IgD-negative memory B cell (primary cell): ENCODE results near the gene NDUFS8. TPM values are rescaled to one million over a fixed set of nuclear protein-coding genes. Genes with fewer than 3 reads are reported as not detected.

Source experiments
- H3K27ac Mint-ChIP-seq, 3 donors: one replicate each; pipeline ENCODE4 v1.8.0; 2020 to 2022; ENCODE audit warnings: mild to moderate bottlenecking in 3 of 3, mixed read lengths in 3 of 3, moderate library complexity in 1 of 3
- H3K27me3 Mint-ChIP-seq: one replicate; pipeline ENCODE4 v1.8.0; 2021; ENCODE audit warnings: mixed read lengths
- H3K36me3 Mint-ChIP-seq: one replicate; pipeline ENCODE4 v1.8.0; 2020; ENCODE audit warnings: mild to moderate bottlenecking, mixed read lengths
- H3K4me1 Mint-ChIP-seq, 3 donors: one replicate each; pipeline ENCODE4 v1.8.0; 2020 to 2022; ENCODE audit warnings: mixed read lengths in 3 of 3, mild to moderate bottlenecking in 1 of 3
- H3K4me3 Mint-ChIP-seq, 4 donors: one replicate each; pipeline ENCODE4 v1.8.0; 2020 to 2022; ENCODE audit warnings: mild to moderate bottlenecking in 4 of 4, mixed read lengths in 4 of 4, moderate library complexity in 3 of 4
- H3K9me3 Mint-ChIP-seq, 3 donors: one replicate each; pipeline ENCODE4 v1.8.0; 2020 to 2021; ENCODE audit warnings: mixed read lengths in 3 of 3, mild to moderate bottlenecking in 1 of 3
- polyA plus RNA-seq: library from polyadenylated mRNA; unstranded; fragments of 300-500 nt; fragmentation: Illumina TruSeq; gene quantifications from one replicate; pipeline ENCODE4 v1.2.3, GENCODE V29; 2021

The NDUFS8 gene
- polyA plus RNA-seq, 1 donor from 2014 or later, result 146 TPM

DNA sequence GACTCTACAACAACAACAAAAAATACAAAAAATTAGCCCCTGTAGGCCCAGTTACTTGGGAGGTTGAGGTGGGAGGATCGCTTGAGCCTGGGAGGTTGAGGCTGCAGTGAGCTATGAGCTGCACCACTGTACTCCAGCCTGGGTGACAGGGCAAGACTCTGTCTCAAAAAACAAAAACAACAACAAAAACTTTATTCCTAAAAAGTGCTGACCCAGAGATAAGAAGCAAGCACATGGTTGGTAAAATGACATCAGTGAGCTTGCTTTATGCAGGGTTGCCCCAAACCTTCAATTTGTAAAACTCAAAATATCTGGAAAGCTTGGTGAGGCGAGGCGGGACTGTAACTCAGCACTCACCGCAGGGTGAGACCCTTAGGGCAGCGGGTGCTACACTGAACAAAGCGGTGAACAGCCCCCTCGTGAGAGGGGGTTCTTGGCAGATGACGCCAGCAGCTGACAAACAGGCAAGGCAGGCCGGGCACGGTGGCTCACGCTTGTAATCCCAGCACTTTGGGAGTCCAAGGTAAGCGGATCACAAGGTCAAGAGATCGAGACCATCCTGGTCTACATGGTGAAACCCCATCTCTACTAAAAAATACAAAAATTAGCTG lies 4.9 kb downstream of the NDUFS8 start:
- Mint-ChIP-seq H3K4me1 (peaks cover 7 to 14% (median 12%) of the 10 kb centered on the region in 3 donors), H3K27me3 (no peaks in the 10 kb centered on the region), H3K36me3 (peaks cover 2% of the 10 kb centered on the region), H3K4me3 (peak overlapping the region in 2 of 4 donors; percentile 70 to 81), H3K27ac (peak overlapping the region in 1 of 3 donors; percentile 43), H3K9me3 (no peaks in the 10 kb centered on the region)

DNA sequence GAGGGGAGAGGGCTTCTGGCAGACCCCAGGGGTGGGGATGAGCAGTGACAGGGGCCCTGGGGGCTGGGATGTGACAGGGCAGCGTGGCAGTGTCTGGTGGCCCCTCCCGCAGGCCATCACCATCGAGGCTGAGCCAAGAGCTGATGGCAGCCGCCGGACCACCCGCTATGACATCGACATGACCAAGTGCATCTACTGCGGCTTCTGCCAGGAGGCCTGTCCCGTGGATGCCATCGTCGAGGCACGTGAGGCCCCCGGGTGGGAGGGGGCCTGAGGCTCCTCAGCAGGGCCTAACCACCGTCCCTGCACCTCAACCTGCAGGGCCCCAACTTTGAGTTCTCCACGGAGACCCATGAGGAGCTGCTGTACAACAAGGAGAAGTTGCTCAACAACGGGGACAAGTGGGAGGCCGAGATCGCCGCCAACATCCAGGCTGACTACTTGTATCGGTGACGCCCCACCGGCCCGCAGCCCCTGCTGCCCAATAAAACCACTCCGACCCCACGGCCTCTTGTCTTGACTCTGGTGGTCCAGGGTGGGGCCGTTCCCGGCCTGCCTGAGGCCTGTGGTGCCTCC lies 5.7 kb downstream of the NDUFS8 start:
- no peaks in the 10 kb centered on the region for H3K27me3 Mint-ChIP-seq
- H3K36me3 Mint-ChIP-seq, result peaks cover 2% of the 10 kb centered on the region
- H3K4me3 Mint-ChIP-seq, result peak overlapping the region in 1 of 4 donors; percentile 81
- no peaks in the 10 kb centered on the region for H3K9me3 Mint-ChIP-seq
- peaks cover 5 to 13% (median 11%) of the 10 kb centered on the region in 3 donors for H3K4me1 Mint-ChIP-seq
- peak overlapping the region; percentile 44 to 91 (median 78) for H3K27ac Mint-ChIP-seq

DNA sequence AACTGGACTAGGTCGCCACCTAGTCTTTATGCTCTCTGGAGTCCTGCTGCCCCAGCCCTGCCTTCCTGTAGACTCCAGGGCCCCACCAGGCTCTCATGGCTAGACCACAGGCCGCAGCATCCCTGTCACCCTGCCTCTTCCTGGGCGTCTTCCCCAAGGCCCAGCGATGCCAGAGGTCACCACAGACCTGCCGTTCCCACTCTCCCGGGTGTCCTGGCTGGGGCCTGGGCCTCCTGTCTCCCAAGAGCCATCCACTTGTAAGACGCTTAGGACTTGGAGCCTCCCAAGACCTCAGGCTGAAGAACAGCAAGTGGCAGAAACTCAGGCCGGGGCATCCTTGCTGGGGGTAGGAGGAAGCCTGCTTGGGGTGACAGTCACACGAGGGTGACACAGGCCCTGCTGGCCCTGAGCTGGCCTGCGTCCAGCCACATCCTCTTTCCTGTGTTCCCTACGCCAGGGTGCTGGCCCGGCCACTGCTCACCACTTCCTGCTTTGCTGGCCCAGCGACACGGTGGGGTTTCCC lies 6.3 kb downstream of the NDUFS8 start:
- Mint-ChIP-seq H3K9me3 (no peaks in the 10 kb centered on the region), H3K27me3 (no peaks in the 10 kb centered on the region), H3K4me3 (peak overlapping the region in 2 of 4 donors; percentile 28 to 81), H3K27ac (peak overlapping the region; percentile 44 to 91 (median 91)), H3K36me3 (no peaks in the 10 kb centered on the region), H3K4me1 (peaks cover 5 to 12% (median 11%) of the 10 kb centered on the region in 3 donors)

DNA sequence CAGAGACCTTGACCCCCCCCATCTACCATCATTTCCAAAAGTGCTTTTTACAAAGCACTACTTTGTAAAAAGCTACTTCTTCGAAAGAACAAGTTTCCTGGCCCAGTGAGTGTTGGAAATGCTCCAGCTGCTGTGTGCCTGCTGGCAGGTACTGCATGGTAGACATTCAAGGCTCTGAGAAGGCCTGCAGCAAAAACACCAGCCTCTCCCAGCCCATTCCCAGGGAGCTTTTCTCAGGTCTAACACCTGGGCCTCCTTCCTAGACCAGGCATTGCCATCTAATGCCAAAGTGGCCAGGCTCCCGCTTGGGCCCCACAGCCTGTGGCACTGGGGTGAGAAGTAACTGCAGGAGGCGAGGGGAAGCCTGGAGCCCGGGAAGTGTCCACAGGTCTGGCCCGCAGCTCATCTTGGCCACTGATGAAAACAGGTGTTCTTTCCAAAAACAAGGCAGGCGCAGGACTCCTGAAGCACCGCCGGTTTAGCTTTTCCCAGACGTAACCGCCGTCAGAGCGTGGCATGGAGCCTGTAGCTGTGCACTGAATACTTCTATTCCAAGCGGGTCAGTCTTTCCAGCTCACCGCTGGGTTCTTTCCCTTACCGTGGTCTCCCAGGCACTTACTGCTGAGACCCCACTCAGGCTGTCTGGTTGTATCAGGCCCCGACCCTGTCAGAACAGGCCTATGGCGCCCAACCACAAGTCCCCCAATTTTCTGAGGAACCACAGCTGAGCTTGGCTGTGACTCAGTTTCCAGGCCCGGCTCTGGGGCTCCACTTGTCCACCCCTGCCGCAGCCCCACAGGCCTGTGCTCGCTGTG lies 7.1 kb downstream of the NDUFS8 start:
- Mint-ChIP-seq H3K9me3 (no peaks in the 10 kb centered on the region), H3K4me3 (peak overlapping the region; percentile 23 to 81 (median 63)), H3K27ac (peak overlapping the region; percentile 44 to 91 (median 91)), H3K36me3 (no peaks in the 10 kb centered on the region), H3K27me3 (no peaks in the 10 kb centered on the region), H3K4me1 (peaks cover 5 to 11% (median 11%) of the 10 kb centered on the region in 3 donors)

DNA sequence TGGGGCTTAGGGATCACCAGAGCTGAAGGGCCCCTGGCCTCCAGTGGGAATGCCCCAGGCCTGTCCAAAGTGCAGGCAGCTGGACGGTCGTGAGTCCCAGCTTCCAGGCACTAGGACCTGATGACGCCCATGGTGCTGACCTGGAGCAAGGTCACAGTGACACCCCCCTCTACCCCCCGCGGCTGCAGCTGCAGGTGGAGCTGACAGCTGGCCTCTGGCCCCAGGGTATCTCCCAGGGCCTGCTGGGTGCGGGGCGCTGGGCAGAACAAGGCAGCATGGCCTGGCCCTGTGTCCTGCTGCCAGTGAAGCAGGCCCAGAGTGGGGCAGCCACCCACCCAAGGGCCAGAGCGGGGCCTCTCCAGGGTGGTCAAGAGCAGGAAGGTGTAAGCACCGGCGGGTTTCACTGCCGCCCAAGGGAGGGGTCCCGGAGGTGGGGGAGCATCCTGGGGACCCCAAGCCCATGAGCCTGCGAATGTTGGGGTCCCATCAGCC lies 7.8 kb downstream of the NDUFS8 start:
- Mint-ChIP-seq H3K27me3 (no peaks in the 10 kb centered on the region), H3K4me1 (peaks cover 5 to 11% (median 11%) of the 10 kb centered on the region in 3 donors), H3K4me3 (peak overlapping the region; percentile 87 to 98 (median 96)), H3K27ac (no peak overlapping the region), H3K36me3 (no peaks in the 10 kb centered on the region), H3K9me3 (no peaks in the 10 kb centered on the region)

DNA sequence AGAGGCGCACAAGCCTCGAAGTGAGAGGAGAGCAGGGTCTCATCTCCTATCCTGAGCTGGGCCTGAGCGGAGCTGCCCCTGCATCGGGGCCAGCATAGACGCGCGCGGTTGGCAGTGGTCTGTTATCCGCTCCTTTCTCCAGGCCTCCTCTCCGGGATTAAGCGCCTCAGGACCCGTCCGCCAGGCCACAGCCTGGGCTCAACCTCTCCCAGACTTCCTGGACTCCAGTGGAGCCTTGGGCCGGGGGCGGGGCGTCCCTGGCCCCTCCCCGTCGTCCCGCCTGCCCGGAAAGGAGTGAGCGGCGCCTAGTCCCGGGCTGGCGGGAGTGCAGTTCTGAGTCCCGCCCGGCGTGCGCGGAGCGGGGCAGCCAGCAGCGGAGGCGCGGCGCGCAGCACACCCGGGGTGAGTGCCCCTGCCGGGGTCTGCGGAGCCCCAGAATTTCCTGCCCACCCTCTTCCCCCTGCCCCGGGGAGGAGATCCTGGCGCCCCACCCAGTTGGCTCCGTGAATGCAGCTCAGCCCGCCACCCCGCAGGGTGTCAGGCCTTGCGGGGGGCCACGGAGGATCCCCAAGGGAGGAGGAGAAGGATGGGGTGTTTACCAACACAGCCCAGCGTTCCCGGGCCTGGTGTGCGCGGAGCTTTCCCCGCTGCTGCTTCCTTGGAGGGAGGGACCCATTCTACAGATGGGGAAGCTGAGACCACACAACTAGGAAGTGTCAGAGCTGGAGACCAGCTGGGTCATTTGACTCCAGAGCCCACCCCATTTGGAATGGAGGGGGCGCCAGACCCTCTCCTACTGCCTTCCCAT lies 8.4 kb downstream of the NDUFS8 start, which contains the start of gene TCIRG1:
Gene TCIRG1 (plus strand): TSS at position 308 of the 808 bp plus-strand sequence. CDS start 2,247 bp downstream, outside the sequence.
- H3K9me3 Mint-ChIP-seq, result no peaks in the 10 kb centered on the region
- H3K27ac Mint-ChIP-seq, result peak within 1 kb of the TSS; percentile 90 to 98 (median 91)
- H3K36me3 Mint-ChIP-seq, result no peaks in the 10 kb centered on the region
- no peaks in the 10 kb centered on the region for H3K27me3 Mint-ChIP-seq
- peaks cover 5 to 11% (median 11%) of the 10 kb centered on the region in 3 donors for H3K4me1 Mint-ChIP-seq
- H3K4me3 Mint-ChIP-seq, result peak within 1 kb of the TSS; percentile 87 to 98 (median 96)

DNA sequence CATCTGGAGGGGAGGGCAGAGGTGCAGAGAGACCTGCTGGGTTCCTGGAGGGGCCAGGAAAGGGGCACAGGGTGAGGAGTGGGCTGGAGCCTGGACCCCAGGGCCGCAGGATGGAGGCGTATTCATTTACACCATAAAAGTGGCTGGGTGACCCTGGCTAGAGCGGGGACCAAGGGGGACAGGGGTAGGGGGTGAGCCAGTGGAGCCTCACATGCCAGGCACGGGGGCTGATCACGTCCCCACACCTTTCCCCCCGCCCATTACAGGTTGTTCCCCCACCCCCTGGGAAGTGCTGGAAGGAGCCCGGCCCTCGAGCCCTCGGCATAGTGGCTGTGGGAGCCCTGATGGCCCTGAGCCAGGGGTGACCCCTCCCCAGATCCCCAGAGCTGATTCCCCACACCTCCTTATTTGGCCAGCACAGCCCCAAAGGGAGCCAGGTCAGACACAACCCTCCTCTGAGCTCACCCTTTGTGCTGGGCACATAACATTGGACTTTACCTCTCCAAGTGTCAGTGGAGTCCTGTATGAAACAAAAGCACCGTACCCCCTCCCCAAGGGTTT lies 9.1 kb downstream of the NDUFS8 start:
- Mint-ChIP-seq H3K4me1 (peaks cover 5 to 11% (median 11%) of the 10 kb centered on the region in 3 donors), H3K36me3 (no peaks in the 10 kb centered on the region), H3K27me3 (no peaks in the 10 kb centered on the region), H3K27ac (peak overlapping the region; percentile 90 to 98 (median 91)), H3K9me3 (no peaks in the 10 kb centered on the region), H3K4me3 (peak overlapping the region; percentile 87 to 98 (median 96))

DNA sequence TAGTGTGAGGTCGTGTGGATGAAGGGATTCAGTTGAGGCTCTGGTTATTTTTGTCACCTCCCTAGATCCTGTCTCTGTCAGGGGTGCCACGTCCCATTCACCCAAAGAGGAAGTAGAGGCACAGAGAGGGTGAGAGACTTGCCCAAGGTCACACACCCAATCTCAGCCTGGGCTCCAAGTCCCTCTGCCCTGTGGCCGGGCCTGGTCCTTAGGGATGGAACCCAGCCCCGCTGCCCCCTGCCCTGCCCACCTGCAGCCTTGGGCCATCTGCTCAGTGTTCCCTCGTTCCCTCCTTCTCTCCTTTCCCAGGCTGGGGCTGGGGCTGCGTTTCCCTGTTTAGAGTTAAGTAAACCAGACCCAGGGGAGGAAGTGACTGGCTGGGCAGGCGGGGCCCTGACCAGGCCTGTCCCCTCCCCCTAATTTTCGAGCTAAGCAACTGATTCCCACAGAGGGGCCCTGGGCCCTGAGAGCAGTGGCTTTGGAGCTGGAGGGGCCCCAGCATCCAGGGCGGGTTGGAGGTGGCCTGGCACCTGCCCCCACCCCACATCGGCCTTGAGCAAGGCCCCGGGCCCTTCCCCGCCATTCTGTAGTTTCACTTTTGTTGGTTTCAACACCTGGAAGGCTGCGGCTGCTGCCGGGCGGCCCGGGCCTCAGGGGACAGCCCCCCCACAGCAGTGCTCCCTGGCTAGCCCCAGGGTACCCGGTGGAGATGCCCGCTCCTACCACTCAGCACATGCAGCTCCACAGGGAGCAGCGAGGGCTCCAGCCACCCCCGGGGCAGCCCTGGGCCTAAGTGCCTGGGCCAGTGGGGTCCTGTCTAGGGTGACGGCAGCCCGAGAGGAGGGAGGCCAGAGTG lies 9.8 kb downstream of the NDUFS8 start:
- H3K27me3 Mint-ChIP-seq, result no peaks in the 10 kb centered on the region
- H3K36me3 Mint-ChIP-seq, result no peaks in the 10 kb centered on the region
- peak overlapping the region; percentile 90 to 98 (median 91) for H3K27ac Mint-ChIP-seq
- no peaks in the 10 kb centered on the region for H3K9me3 Mint-ChIP-seq
- peaks cover 5 to 11% (median 11%) of the 10 kb centered on the region in 3 donors for H3K4me1 Mint-ChIP-seq
- H3K4me3 Mint-ChIP-seq, result peak overlapping the region; percentile 87 to 98 (median 96)

DNA sequence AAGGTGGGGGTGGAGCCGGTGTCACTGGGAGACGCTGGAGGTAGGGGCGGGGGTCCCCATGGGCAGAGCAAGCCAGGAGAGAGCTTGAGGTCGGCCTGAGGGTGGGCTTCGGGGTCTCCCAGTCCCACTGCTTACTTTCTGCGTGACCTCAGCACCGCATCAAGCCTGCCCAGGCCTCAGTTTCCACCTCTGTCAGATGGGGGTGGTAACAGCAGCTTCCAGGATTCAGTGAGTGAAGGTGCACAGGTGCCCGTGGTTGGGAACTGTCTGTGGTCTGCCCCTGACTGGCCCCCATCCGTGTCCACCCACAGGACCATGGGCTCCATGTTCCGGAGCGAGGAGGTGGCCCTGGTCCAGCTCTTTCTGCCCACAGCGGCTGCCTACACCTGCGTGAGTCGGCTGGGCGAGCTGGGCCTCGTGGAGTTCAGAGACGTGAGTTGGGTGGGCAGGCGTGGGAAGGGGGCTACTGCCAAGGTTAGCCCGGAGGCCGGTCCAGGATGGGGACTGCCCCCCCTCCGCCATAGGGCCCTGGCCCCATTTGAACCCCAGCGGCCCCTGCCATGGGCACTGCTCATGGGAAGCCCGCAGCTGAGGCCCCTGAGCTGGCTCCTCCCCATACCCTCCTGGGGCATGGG lies 10.6 kb downstream of the NDUFS8 start:
- no peaks in the 10 kb centered on the region for H3K27me3 Mint-ChIP-seq
- no peaks in the 10 kb centered on the region for H3K9me3 Mint-ChIP-seq
- peaks cover 5 to 11% (median 11%) of the 10 kb centered on the region in 3 donors for H3K4me1 Mint-ChIP-seq
- H3K27ac Mint-ChIP-seq, result peak overlapping the region; percentile 90 to 98 (median 91)
- H3K4me3 Mint-ChIP-seq, result peak overlapping the region; percentile 87 to 98 (median 96)
- H3K36me3 Mint-ChIP-seq, result no peaks in the 10 kb centered on the region

DNA sequence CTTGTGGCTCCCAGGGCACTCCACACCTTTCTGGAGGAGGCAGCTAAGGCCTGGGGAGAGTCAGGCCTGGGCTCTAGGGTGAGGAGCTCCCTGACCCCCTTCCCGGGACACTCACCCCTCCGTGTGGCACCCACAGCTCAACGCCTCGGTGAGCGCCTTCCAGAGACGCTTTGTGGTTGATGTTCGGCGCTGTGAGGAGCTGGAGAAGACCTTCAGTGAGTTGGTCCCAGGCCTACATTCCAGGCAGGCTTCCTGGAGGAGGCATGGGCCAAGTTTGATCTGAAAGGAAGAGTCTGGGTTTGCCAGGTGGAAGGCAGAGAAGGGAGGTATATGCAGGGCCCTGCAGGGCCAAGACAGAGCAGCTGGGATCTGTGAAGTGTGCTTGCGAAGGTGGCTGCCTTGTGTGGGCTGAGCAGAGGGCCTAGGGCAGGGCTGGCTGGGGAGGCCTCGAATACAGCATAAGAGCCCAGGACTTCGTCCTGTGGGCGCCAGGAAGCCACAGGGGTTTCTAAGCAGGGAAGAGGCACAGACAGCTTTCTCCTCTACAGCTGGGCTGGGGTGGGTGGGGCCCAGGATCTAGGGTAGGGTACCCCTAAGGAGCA lies 11.2 kb downstream of the NDUFS8 start:
- H3K9me3 Mint-ChIP-seq, result no peaks in the 10 kb centered on the region
- H3K4me1 Mint-ChIP-seq, result peaks cover 5 to 10% (median 10%) of the 10 kb centered on the region in 3 donors
- H3K36me3 Mint-ChIP-seq, result no peaks in the 10 kb centered on the region
- H3K27me3 Mint-ChIP-seq, result no peaks in the 10 kb centered on the region
- H3K27ac Mint-ChIP-seq, result peak overlapping the region in 2 of 3 donors; percentile 31 to 48
- H3K4me3 Mint-ChIP-seq, result peak overlapping the region in 3 of 4 donors; percentile 65 to 72 (median 67)

DNA sequence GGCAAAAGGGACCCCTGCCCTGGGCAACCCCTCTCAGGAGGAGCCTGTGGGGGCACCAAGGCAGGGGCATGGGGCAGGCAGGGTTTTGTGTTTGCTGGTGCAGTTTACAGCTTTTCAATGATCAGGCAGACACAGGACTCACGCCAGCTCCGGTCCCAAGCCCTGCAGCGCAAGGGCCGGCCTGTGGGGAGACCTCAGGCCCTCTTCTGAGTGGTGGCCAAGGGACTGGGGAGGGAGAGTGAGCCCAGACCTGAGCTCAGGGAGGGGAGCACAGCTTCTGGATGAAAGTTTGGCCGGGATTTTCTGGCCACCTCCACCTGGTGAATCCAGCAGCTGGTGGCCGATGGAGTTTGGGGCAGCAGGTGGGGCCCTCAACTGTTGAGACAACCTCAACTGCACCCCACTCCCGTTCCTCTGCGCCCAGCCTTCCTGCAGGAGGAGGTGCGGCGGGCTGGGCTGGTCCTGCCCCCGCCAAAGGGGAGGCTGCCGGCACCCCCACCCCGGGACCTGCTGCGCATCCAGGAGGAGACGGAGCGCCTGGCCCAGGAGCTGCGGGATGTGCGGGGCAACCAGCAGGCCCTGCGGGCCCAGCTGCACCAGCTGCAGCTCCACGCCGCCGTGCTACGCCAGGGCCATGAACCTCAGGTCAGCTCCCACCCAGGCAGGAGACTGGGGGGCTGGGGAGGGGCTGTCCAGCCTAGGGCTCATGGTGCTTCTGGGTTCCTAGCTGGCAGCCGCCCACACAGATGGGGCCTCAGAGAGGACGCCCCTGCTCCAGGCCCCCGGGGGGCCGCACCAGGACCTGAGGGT lies 11.9 kb downstream of the NDUFS8 start:
- Mint-ChIP-seq H3K9me3 (no peaks in the 10 kb centered on the region), H3K4me1 (peaks cover 3 to 6% (median 5%) of the 10 kb centered on the region in 3 donors), H3K27me3 (no peaks in the 10 kb centered on the region), H3K4me3 (no peak overlapping the region), H3K27ac (no peak overlapping the region), H3K36me3 (no peaks in the 10 kb centered on the region)

DNA sequence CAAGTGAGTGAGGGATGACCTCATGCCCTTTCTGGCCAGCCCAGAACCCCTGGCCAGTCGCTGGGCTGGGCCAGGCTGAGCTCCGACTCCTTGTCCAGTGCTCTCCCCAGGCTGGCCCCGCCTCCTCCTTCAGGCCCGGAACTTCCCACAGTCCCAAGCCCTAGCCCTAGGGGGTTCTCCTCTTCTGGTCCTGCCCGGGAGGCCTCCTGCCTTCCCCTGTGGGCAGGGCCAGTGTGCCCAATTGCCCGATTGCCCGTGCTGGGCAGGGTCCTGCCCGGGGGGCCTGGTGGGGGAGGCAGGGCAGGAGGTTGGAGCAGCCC lies 12.5 kb downstream of the NDUFS8 start:
- no peaks in the 10 kb centered on the region for H3K9me3 Mint-ChIP-seq
- no peak overlapping the region for H3K27ac Mint-ChIP-seq
- H3K4me1 Mint-ChIP-seq, result peaks cover 1 to 5% (median 5%) of the 10 kb centered on the region in 3 donors
- H3K4me3 Mint-ChIP-seq, result no peak overlapping the region
- H3K36me3 Mint-ChIP-seq, result no peaks in the 10 kb centered on the region
- H3K27me3 Mint-ChIP-seq, result no peaks in the 10 kb centered on the region
